GM12864 (cell line): ENCODE data around the gene DPEP1.

ENCODE experiments used
- DNase-seq: peaks from one replicate; pipeline ENCODE4 v3.0.0-alpha.2; 2011; ENCODE audit warnings: low read depth
- H3K4me3 ChIP-seq: 2 replicates; pipeline ENCODE4 v1.5.1; 2011; ENCODE audit warnings: mild to moderate bottlenecking, low read depth, low read length, control low read depth
- CTCF ChIP-seq: IDR thresholded peaks from 2 replicates; pipeline ENCODE4 v1.5.1; 2011; ENCODE audit warnings: low read depth, mild to moderate bottlenecking, moderate library complexity, low read length, control low read depth, inconsistent platforms; ENCODE audit errors: missing control alignments

DPEP1 gene

DNA sequence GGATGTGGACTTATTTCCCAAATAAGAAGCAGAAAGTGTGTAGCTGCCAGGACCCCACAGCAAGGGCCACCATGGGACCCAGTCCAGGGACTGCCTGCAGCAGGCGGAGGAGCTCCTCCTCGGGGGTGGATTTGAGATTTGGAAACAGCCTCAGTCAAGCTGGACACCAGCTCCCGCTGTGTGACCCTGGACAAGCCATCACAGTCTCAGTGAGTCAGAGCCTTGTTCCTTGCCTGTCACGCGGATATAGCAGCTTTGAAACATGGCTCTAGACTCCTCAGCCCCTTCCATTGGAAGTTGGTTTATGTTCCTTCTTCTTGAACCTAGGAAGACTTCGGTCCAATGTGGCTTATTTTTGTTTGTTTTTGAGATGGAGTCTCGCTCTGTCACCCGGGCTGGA lies 12.5 kb upstream of the DPEP1 start:
- DNase-seq, result no peak
- TF ChIP-seq CTCF, result no peak
- no peak overlapping the region for H3K4me3 ChIP-seq

- DNase-seq, result no peak
- no peak for TF ChIP-seq CTCF
These were observed 11.6 kb upstream of the DPEP1 start for GRCh38 chr16:89601906-89602272.

DNA sequence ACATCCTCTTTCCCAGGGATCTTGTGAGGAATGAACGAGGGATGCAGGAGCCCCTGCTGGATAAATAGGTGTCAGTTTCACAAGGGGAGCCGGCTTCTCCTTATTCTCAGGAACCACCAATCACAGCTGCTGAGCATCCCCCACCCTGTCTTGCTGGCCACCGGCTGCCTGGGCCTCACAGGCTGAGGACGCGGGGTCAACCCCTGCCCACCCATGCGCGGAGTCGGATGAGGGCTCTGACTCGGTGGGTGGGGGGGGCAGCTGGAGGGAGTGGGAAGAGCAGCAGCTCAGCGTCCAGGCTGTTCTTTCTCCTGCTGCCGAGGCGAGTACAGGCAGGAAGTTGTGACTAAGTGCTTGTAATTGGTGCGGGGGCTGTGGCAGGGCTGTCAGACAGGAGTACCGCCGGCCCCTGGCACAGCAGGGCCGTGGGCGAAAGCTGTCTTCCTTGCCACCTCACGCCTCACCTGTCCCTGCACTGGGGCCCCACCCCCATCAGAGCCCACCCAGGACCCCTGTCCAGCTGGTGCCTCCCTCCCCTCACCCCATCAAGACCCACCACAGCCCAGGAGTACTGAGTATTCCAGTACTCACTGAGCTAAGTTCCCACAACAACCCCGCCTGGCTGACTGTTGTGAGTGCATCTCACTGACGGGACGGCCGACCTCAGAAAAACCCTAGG lies 11.0 kb upstream of the DPEP1 start:
- no peak for TF ChIP-seq CTCF
- DNase-seq, result no peak
- no peak overlapping the region for H3K4me3 ChIP-seq

More at GRCh38 chr16:89601906-89602272, 11.6 kb upstream of the DPEP1 start:
- no peak overlapping the region for H3K4me3 ChIP-seq

GRCh38 chr16:89602952-89603590 lies 10.4 kb upstream of the DPEP1 start:
- no peak for TF ChIP-seq CTCF
- no peak overlapping the region for H3K4me3 ChIP-seq
- no peak for DNase-seq

DNA sequence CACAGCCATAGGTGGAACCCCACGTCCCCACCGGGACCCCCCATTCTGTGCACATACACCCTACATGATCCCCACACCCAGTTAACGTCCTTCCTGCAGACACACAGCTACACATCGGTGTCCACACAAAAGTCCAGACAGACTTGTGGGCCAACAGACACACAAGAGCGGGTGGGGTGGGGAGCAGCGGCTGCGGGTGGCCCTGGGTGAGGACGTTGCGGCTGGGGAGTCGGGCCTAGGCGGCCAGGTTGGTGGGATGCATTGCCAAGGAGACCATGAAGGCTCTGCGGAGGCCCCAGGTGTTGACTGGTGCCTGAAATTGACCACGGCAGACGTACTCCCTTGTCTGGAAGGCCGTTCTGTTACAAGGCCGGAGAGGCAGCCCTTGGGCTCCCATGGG lies 8.7 kb upstream of the DPEP1 start:
- no peak for TF ChIP-seq CTCF
- no peak for DNase-seq
- no peak overlapping the region for H3K4me3 ChIP-seq

DNA sequence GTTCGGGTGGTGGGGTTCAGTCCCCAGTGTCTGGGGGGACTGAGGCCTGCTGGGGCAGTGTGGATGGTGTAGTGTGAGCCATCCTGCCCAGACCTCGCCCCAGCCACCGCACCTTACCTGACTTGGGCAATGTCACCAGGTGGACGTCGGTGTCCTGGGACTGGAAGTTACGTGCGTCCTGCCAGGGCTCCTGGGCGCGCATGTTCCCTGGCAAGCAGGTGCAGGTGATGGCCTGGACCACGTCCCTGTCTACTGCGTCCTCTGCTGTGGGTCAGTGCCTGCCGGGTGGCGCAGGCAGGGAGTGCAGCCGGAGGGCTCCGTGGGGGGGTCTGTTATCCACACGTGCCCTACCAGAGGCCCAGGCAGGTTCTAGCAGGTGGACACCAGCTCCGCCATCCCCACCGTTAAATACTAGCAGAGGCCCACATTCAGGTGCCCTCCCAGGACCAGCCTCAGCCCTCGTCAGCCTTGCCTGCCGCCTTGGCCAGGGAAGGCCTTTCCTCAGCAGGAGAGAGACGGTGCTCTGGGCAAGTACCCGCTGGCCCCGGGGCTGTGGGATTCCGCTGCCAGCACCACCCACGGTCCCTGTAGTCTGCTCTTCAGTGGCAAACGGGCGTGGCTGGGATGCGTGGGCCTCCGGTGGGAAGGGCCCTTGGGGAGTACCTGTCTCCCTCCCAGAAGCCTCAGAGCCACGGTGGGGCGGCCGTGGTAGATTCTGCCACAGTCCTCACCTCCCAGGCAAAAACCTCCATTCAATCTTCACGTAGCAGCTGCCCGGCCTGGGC lies 8.1 kb upstream of the DPEP1 start:
- no peak for TF ChIP-seq CTCF
- H3K4me3 ChIP-seq, result no peak overlapping the region

More for the DNA sequence above, 8.1 kb upstream of the DPEP1 start:
- DNase-seq, result no peak
